ENCODE results near the gene IGF2BP3. TPM values are rescaled to one million over a fixed set of nuclear protein-coding genes. Genes with fewer than 3 reads are reported as not detected.

Gene IGF2BP3
- total RNA-seq, 1 experiment from 2014 or later: 111 TPM

DNA sequence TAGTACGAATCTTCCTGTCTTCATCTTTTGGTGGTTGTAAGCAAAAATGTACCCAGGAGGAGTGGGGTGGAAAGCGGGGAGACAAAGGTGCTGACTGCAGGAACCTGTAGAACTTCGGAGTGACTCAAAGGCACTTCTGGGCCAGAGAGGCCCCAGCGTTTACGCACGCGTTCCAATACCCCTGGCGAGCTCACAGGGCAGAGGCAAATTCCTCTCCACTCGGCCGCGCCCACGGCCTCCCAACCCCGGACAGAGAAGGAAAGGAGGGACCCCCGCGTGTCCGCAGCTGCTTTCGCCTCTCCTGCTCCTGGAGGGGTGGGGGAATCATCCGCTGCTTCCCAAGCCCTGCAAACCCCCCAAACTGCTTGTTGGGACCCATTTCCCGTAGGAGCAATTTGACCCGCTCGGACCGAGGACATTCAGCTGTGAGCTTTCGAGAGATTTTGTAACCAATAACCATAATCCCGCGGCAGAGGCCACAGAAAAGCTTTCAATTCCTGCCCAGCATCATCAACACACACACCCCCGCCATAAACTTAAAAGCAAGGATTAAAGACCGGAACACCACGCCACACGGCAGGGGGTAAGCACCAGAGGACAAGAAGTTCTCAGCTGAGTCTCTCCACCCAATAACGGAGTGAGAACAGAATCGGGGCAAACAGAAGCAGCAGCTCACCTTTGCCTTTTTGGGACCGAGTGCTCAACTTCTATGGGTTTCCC is 2.3 kb downstream of the IGF2BP3 start:
- Mint-ChIP-seq H3K4me3 (ENCODE audit: low read depth, unreplicated experiment) (peak overlapping the region; percentile 86), H3K36me3 (ENCODE audit: insufficient read depth, unreplicated experiment) (peaks cover 79% of the 10 kb centered on the region), H3K27me3 (ENCODE audit: unreplicated experiment) (no peaks in the 10 kb centered on the region), H3K4me1 (ENCODE audit: low read depth, unreplicated experiment) (peaks cover 37% of the 10 kb centered on the region), H3K27ac (ENCODE audit: unreplicated experiment) (peak overlapping the region; percentile 80), H3K9me3 (ENCODE audit: low read depth, unreplicated experiment) (no peaks in the 10 kb centered on the region)
- intact Hi-C loops (cut with micrococcal nuclease; ENCODE audit: unreplicated experiment): no loop called here
- TF ChIP-seq, protein P1, sequence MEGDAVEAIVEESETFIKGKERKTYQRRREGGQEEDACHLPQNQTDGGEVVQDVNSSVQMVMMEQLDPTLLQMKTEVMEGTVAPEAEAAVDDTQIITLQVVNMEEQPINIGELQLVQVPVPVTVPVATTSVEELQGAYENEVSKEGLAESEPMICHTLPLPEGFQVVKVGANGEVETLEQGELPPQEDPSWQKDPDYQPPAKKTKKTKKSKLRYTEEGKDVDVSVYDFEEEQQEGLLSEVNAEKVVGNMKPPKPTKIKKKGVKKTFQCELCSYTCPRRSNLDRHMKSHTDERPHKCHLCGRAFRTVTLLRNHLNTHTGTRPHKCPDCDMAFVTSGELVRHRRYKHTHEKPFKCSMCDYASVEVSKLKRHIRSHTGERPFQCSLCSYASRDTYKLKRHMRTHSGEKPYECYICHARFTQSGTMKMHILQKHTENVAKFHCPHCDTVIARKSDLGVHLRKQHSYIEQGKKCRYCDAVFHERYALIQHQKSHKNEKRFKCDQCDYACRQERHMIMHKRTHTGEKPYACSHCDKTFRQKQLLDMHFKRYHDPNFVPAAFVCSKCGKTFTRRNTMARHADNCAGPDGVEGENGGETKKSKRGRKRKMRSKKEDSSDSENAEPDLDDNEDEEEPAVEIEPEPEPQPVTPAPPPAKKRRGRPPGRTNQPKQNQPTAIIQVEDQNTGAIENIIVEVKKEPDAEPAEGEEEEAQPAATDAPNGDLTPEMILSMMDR (IDR thresholded peaks at IDR 0.05; ENCODE audit: unreplicated experiment): no peak
- DNase-seq: peak; percentile 65
- CTCF ChIA-PET: interaction anchor here (0.7 kb wide), 1 partner anchor 195 kb away, joined by 4 read pairs; no protein-coding TSS in a partner anchor
- no TSS peak for BruUV-seq (replicated peaks)

DNA sequence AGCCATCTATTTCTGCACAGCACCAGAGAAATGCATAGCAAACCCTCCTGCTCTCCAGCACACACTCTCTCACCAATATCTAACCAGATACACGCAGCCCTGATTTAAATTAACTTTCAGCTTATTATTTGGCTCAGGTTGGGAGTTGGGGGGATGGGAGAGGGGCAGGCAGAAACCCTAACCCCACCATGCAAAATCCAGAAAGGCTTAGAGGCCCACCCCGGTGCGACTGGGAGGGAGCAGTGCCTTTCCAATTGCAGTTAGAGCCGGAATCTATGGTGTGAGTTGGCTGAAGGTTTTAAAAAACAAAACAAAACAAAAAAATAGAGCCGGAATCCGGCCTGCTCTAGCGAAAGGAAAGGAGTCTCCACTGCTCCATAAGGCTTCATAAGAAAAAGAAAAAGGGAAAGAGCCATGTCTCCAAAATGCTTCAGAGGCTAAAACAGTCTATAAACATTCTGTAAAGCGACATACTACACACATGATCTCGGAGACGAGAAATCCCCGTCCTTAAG is 2.9 kb downstream of the IGF2BP3 start:
- H3K4me3 Mint-ChIP-seq (ENCODE audit: low read depth, unreplicated experiment): peak overlapping the region; percentile 86
- intact Hi-C loops (cut with micrococcal nuclease; ENCODE audit: unreplicated experiment): no loop called here
- H3K4me1 Mint-ChIP-seq (ENCODE audit: low read depth, unreplicated experiment): peaks cover 43% of the 10 kb centered on the region
- peak overlapping the region; percentile 80 for H3K27ac Mint-ChIP-seq (ENCODE audit: unreplicated experiment)
- no TSS peak for BruUV-seq (replicated peaks)
- peaks cover 82% of the 10 kb centered on the region for H3K36me3 Mint-ChIP-seq (ENCODE audit: insufficient read depth, unreplicated experiment)
- H3K9me3 Mint-ChIP-seq (ENCODE audit: low read depth, unreplicated experiment): no peaks in the 10 kb centered on the region
- H3K27me3 Mint-ChIP-seq (ENCODE audit: unreplicated experiment): no peaks in the 10 kb centered on the region
- peak; percentile 23 for DNase-seq
- TF ChIP-seq, protein P1 (IDR thresholded peaks at IDR 0.05; ENCODE audit: unreplicated experiment): no peak
- CTCF ChIA-PET: interaction anchor here (0.7 kb wide), 1 partner anchor 194 kb away, joined by 4 read pairs; no protein-coding TSS in a partner anchor

DNA sequence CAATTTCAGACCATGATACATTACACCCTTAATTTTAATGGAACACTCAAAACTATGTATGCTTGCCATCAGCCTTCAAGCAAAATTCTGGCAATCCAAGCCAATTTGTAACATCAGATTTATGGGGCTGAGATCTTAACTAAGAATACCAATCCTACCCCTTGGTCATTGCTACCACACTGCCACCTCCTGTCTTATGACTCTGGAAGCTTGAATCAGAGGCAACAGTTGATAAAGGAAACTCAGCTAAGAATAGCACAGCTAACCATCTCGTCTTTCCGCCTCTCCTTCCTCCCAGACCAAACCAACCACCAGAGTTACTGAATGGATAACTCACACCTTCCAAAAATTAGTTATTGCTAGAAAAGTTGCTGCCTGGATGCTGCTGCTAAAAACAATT is 7.4 kb downstream of the IGF2BP3 start:
- H3K4me1 Mint-ChIP-seq (ENCODE audit: low read depth, unreplicated experiment): peaks cover 70% of the 10 kb centered on the region

DNA sequence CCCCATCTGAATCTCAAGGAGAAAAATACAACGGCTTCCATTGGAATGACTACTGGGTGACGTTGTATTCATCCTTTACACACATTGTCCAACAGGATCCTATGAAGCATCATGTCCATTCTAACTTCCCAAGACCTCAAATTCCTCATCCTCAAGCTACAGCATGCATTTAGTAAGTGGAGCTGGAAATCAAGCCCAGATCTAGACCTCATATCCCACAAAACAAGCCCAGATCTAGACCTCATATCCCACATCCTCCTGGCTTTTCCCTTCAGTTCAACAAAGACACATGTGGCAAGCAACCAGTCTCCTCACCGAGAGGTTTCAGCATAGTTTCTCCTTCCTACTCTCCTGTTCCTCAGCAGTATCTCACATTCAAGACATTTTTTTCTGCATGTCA is 12.2 kb downstream of the IGF2BP3 start:
- Mint-ChIP-seq H3K4me1 (ENCODE audit: low read depth, unreplicated experiment) (peaks cover 69% of the 10 kb centered on the region), H3K27ac (ENCODE audit: unreplicated experiment) (peak overlapping the region; percentile 7), H3K4me3 (ENCODE audit: low read depth, unreplicated experiment) (no peak overlapping the region), H3K9me3 (ENCODE audit: low read depth, unreplicated experiment) (no peaks in the 10 kb centered on the region), H3K36me3 (ENCODE audit: insufficient read depth, unreplicated experiment) (peaks cover 62% of the 10 kb centered on the region), H3K27me3 (ENCODE audit: unreplicated experiment) (no peaks in the 10 kb centered on the region)
- intact Hi-C loops (cut with micrococcal nuclease; ENCODE audit: unreplicated experiment): no loop called here
- CTCF ChIA-PET: no interaction called here
- TF ChIP-seq, protein P1 (IDR thresholded peaks at IDR 0.05; ENCODE audit: unreplicated experiment): no peak
- BruUV-seq (replicated peaks): no TSS peak
- no peak for DNase-seq

More for the DNA sequence above, 7.4 kb downstream of the IGF2BP3 start:
- no TSS peak for BruUV-seq (replicated peaks)
- peak overlapping the region; percentile 55 for H3K27ac Mint-ChIP-seq (ENCODE audit: unreplicated experiment)
- H3K27me3 Mint-ChIP-seq (ENCODE audit: unreplicated experiment): no peaks in the 10 kb centered on the region
- peak overlapping the region; percentile 69 for H3K4me3 Mint-ChIP-seq (ENCODE audit: low read depth, unreplicated experiment)
- CTCF ChIA-PET: interaction anchor here (0.7 to 2.1 kb wide), 14 partner anchors 10 to 186 kb away, joined by 3 to 26 read pairs (median 4); no protein-coding TSS in a partner anchor
- DNase-seq: peak; percentile 61
- intact Hi-C loops (cut with micrococcal nuclease; ENCODE audit: unreplicated experiment): loop anchor here (1.0 kb wide), 1 partner anchor 33 kb away; no protein-coding TSS in a partner anchor
- TF ChIP-seq, protein P1 (IDR thresholded peaks at IDR 0.05; ENCODE audit: unreplicated experiment): no peak
- H3K36me3 Mint-ChIP-seq (ENCODE audit: insufficient read depth, unreplicated experiment): peaks cover 58% of the 10 kb centered on the region
- H3K9me3 Mint-ChIP-seq (ENCODE audit: low read depth, unreplicated experiment): no peaks in the 10 kb centered on the region

All from Calu3 (cell line).